Natural killer cell (primary cell): ENCODE results near the gene LRP8. TPM values are rescaled to one million over a fixed set of nuclear protein-coding genes. Genes with fewer than 3 reads are reported as not detected.
A peak's percentile ranks its signal among the peaks of the same experiment; 100 is the strongest.

ENCODE experiments used
- ATAC-seq, 3 donors: fragments of 150-1000 bp in 2 of 3; fragments of 200-7000 bp in 1 of 3; cut with Tn5 transposase; 1 replicate in 1 of 3; 2 replicates in 2 of 3; pipeline ENCODE4 v1.10.0; 2021; ENCODE audit warnings: mild to moderate bottlenecking in 2 of 3, moderate library complexity in 2 of 3
- DNase-seq, 2 donors: peaks; one replicate each; pipeline versions ENCODE4 v3.0.0 to v3.0.0-alpha.2; 2013 to 2021; ENCODE audit warnings: mixed read lengths in 1 of 2
- H3K27ac ChIP-seq: one replicate; pipeline ENCODE4 v1.5.1; 2013; ENCODE audit warnings: mild to moderate bottlenecking, low read length
- H3K27me3 ChIP-seq: one replicate; pipeline ENCODE4 v1.6.1; 2013; ENCODE audit warnings: low read length; ENCODE audit not compliant: control insufficient read depth, insufficient read depth
- H3K36me3 ChIP-seq: one replicate; pipeline ENCODE4 v1.6.1; 2013; ENCODE audit warnings: low read length; ENCODE audit not compliant: control insufficient read depth, insufficient read depth
- H3K4me1 ChIP-seq: one replicate; pipeline ENCODE4 v1.6.1; 2013; ENCODE audit warnings: low read length; ENCODE audit not compliant: control insufficient read depth, insufficient read depth
- H3K4me3 ChIP-seq: one replicate; pipeline ENCODE4 v1.5.1; 2013; ENCODE audit warnings: low read length
- H3K9me3 ChIP-seq: one replicate; pipeline ENCODE4 v1.6.1; 2013; ENCODE audit warnings: low read length; ENCODE audit not compliant: control insufficient read depth, insufficient read depth
- H3K27ac Mint-ChIP-seq, 2 donors: one replicate each; pipeline ENCODE4 v1.8.0; 2022; ENCODE audit warnings: mild to moderate bottlenecking in 2 of 2, mixed read lengths in 2 of 2, moderate library complexity in 1 of 2
- H3K27me3 Mint-ChIP-seq, 2 donors: one replicate each; pipeline ENCODE4 v1.8.0; 2022; ENCODE audit warnings: low read depth in 2 of 2, mixed read lengths in 2 of 2
- H3K36me3 Mint-ChIP-seq: one replicate; pipeline ENCODE4 v1.8.0; 2022; ENCODE audit warnings: mixed read lengths
- H3K4me1 Mint-ChIP-seq, 2 donors: one replicate each; pipeline ENCODE4 v1.8.0; 2022; ENCODE audit warnings: mixed read lengths in 2 of 2
- H3K4me3 Mint-ChIP-seq: one replicate; pipeline ENCODE4 v1.8.0; 2022; ENCODE audit warnings: mild to moderate bottlenecking, moderate library complexity, mixed read lengths
- H3K9me3 Mint-ChIP-seq, 2 donors: one replicate each; pipeline ENCODE4 v1.8.0; 2022; ENCODE audit warnings: mixed read lengths in 2 of 2
- WGBS: methylation state at CpG from one replicate; pipeline ENCODE4 v1.1.7; 2013; ENCODE audit warnings: missing lambda C conversion rate; ENCODE audit not compliant: insufficient coverage; 5-methylcytosine and 5-hydroxymethylcytosine counted together
- intact Hi-C: fragments of 100-400 bp; cut with micrococcal nuclease; formaldehyde crosslinking; loops from one replicate; pipeline ENCODE4 v1.14.2; 2022
- total RNA-seq, 4 donors: library from RNA; stranded (reverse); fragments of 120-200 nt in 1 of 4; gene quantifications; one replicate each; pipeline versions ENCODE4 v1.2.3 to v1.2.4, GENCODE V29; 2013 to 2022
- TF ChIP-seq, protein P1 (sequence below): fragments of 200-600 bp; IDR thresholded peaks from one replicate; pipeline ENCODE4 v1.8.0; 2022; ENCODE audit warnings: antibody characterized with exemption

LRP8 gene
- total RNA-seq, 3 donors from 2014 or later (not counting 1 experiment from before 2014, with no cell fraction given): 23.2 to 27.3 (median 24.9) TPM

DNA sequence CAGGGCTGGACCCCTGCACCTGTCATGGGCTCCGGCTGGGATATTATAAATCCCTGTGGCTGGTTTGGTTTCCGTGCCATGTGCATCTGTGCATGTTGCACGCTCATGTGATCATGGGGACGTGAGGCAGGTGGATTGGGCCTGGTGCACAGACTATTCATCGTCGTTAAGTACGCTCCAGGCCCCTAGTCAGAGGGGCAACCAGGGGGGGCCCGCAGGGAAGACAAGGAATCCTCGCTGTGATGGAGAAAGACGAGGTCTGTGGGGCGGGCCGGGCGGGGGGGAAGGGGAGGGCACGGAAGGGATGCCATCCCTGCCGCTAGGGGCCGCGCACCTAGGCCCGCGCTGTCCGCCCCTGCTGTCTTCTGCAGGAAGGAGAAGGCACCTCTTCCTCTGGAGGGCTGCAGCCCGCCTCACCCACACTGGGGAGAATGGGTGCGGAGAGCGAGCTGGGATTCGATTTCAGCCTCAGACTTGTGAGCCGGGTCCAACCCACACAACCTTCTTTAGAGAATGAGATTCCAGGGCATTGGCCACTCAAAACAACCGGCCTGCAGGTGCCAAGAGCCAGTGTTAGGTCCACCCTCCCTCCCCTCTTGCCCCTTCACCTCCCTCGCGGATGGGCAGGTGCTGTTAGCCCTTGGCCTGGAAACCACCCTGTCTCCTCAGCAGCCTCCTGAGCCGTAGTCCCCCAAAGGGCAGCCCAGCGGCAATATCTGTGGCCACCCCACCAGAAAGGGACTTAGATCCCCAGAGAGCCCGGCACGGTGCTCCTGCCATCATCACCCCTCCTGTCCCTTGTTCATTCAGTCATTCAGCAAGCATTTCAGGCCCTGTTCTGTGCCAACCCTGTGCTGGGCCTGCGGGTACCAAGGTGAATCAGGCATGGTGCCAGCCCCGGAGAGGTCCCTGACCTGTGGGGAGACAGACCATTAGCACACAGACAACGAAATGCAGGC is 950 bp upstream of the LRP8 start:
- 90% methylated on average over 35 of the region's 35 CpGs for WGBS
- Mint-ChIP-seq H3K4me3 (peak overlapping the region; percentile 91), H3K4me1 (peaks cover 27 to 43% of the 10 kb centered on the region in 2 donors), H3K27ac (peak overlapping the region; percentile 46 to 92), H3K27me3 (no peaks in the 10 kb centered on the region), H3K36me3 (no peaks in the 10 kb centered on the region), H3K9me3 (no peaks in the 10 kb centered on the region)
- no peaks in the 10 kb centered on the region for H3K27me3 ChIP-seq
- H3K27ac ChIP-seq: no peak overlapping the region
- ATAC-seq (no peak), DNase-seq (peak in 1 of 2 donors; percentile 59)
- peak overlapping the region; percentile 42 for H3K4me3 ChIP-seq
- TF ChIP-seq, protein P1, sequence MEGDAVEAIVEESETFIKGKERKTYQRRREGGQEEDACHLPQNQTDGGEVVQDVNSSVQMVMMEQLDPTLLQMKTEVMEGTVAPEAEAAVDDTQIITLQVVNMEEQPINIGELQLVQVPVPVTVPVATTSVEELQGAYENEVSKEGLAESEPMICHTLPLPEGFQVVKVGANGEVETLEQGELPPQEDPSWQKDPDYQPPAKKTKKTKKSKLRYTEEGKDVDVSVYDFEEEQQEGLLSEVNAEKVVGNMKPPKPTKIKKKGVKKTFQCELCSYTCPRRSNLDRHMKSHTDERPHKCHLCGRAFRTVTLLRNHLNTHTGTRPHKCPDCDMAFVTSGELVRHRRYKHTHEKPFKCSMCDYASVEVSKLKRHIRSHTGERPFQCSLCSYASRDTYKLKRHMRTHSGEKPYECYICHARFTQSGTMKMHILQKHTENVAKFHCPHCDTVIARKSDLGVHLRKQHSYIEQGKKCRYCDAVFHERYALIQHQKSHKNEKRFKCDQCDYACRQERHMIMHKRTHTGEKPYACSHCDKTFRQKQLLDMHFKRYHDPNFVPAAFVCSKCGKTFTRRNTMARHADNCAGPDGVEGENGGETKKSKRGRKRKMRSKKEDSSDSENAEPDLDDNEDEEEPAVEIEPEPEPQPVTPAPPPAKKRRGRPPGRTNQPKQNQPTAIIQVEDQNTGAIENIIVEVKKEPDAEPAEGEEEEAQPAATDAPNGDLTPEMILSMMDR: no peak
- no peaks in the 10 kb centered on the region for H3K36me3 ChIP-seq
- no peaks in the 10 kb centered on the region for H3K9me3 ChIP-seq
- H3K4me1 ChIP-seq: peaks cover 20% of the 10 kb centered on the region
- intact Hi-C loops: no loop called here

DNA sequence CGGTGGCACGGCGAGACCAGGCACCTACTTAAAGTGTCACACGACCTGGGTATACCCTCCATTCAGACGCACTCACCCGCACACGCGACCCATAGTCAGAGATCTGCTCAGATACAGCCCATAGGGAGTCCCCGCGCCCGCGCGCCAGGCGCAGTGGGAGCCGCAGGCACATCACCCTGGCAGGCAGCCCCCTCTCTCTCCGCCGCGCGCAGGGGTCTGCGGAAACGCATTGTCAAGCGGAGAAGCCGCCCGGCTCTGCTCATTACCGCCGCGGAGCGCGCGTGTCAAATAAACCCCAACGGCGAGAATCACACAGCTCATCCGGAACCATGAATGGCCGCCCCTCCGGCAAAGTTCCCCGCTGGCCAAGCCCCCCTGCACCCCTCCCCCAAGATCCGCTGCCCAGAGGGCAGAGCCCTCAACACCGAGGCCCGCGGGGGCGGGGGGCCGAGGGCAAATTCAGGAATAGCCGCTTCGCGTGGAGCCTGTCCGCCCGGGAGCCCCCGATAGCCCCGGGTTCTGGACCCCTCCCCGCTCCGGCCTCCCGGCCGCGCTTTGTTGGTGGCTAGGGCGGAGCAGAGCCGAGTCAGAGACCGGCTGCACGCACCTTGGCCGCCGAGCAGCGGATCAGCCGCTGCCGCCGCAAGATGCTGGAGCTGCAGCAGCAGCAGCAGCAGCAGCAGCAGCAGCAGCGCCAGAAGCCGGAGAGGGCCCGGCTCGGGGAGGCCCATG is 522 bp downstream of the LRP8 start:
- Histone ChIP-seq H3K27ac (peak overlapping the region; percentile 32), H3K4me3 (peak overlapping the region; percentile 76), H3K36me3 (no peaks in the 10 kb centered on the region), H3K4me1 (peaks cover 20% of the 10 kb centered on the region), H3K9me3 (no peaks in the 10 kb centered on the region), H3K27me3 (no peaks in the 10 kb centered on the region)
- Mint-ChIP-seq H3K9me3 (no peaks in the 10 kb centered on the region), H3K4me1 (peaks cover 30 to 50% of the 10 kb centered on the region in 2 donors), H3K27me3 (no peaks in the 10 kb centered on the region), H3K36me3 (no peaks in the 10 kb centered on the region), H3K4me3 (peak overlapping the region; percentile 99), H3K27ac (peak overlapping the region; percentile 80 to 88)
- intact Hi-C loops: no loop called here
- DNase-seq (peak; percentile 44 to 68), ATAC-seq (peak; percentile 8 to 22 (median 19))
- TF ChIP-seq, protein P1: no peak
- WGBS: under 1% methylated on average over 68 of the region's 68 CpGs

DNA sequence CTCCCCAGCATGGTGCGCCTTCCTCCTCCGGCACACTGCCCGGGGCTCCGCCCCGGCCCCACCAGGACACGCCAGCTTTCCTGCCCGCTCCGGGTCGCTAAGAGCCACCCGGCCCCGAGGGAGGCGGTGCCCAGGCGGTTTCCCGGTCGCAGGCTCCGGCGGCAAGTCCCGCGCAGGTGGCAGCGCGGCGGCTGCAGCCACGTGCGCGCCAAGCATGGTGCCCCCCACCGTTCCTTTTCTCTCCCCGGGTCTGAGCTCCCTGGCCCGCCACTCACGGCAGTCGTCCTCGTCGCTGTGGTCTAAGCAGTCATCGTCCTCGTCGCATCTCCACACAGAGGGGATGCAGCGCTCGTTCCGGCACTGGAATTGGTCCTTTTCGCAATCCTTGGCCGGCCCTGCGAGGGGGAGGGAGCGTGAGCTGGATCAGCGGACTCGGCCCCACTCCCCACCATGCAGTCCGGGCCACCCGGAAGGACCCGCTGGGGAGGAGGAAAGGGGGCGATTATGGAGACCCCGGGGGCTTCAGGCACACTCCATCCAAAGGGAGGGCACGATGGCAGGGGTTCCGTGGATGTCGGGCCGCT is 1.2 kb downstream of the LRP8 start:
- H3K36me3 ChIP-seq: no peaks in the 10 kb centered on the region
- H3K9me3 Mint-ChIP-seq: no peaks in the 10 kb centered on the region
- peak overlapping the region; percentile 84 to 88 for H3K27ac Mint-ChIP-seq
- WGBS: under 1% methylated on average over 51 of the region's 53 CpGs
- peaks cover 20% of the 10 kb centered on the region for H3K4me1 ChIP-seq
- peaks cover 35 to 54% of the 10 kb centered on the region in 2 donors for H3K4me1 Mint-ChIP-seq
- intact Hi-C loops: no loop called here
- ATAC-seq (peak; percentile 0 to 12 (median 4)), DNase-seq (peak in 1 of 2 donors; percentile 25)
- no peaks in the 10 kb centered on the region for H3K27me3 ChIP-seq
- H3K36me3 Mint-ChIP-seq: no peaks in the 10 kb centered on the region
- H3K4me3 Mint-ChIP-seq: peak overlapping the region; percentile 99
- H3K27ac ChIP-seq: no peak overlapping the region
- H3K4me3 ChIP-seq: peak overlapping the region; percentile 76
- no peaks in the 10 kb centered on the region for H3K27me3 Mint-ChIP-seq
- H3K9me3 ChIP-seq: no peaks in the 10 kb centered on the region
- TF ChIP-seq, protein P1: no peak
